ENCODE results near the gene SNTG2. TPM values are rescaled to one million over a fixed set of nuclear protein-coding genes. Genes with fewer than 3 reads are reported as not detected.

The SNTG2 gene
- polyA plus RNA-seq, 1 experiment, result 0.06 TPM

- TF ChIP-seq CTCF (IDR thresholded peaks at IDR 0.05; ENCODE audit: low read depth, low read length), result no peak
- ChIA-PET CTCF (no interaction called here), POLR2A (no interaction called here)
- no peaks in the 10 kb centered on the region for H3K27me3 ChIP-seq (ENCODE audit: control insufficient read depth, insufficient read depth, low read length)
- no peak for DNase-seq (ENCODE audit: low read depth, low spot score)
- peaks cover 29% of the 10 kb centered on the region for H3K9me3 ChIP-seq (ENCODE audit: control insufficient read depth, insufficient read depth, low read length)
- H3K4me3 ChIP-seq (ENCODE audit: low read depth, low read length), result no peak overlapping the region
- no peak overlapping the region for H3K27ac ChIP-seq (ENCODE audit: low read depth, low read length)
Observed at GRCh38 chr2:910698-911097, 40.0 kb upstream of the SNTG2 start.

- H3K27me3 ChIP-seq (ENCODE audit: control insufficient read depth, insufficient read depth, low read length), result no peaks in the 10 kb centered on the region
- ChIA-PET POLR2A (no interaction called here), CTCF (no interaction called here)
- DNase-seq (ENCODE audit: low read depth, low spot score), result no peak
- H3K4me3 ChIP-seq (ENCODE audit: low read depth, low read length), result no peak overlapping the region
- no peak for TF ChIP-seq CTCF (IDR thresholded peaks at IDR 0.05; ENCODE audit: low read depth, low read length)
- peaks cover 27% of the 10 kb centered on the region for H3K9me3 ChIP-seq (ENCODE audit: control insufficient read depth, insufficient read depth, low read length)
- no peak overlapping the region for H3K27ac ChIP-seq (ENCODE audit: low read depth, low read length)
Observed at GRCh38 chr2:915979-916378, 34.7 kb upstream of the SNTG2 start.

GRCh38 chr2:916935-917334, 33.7 kb upstream of the SNTG2 start:
- Histone ChIP-seq H3K9me3 (ENCODE audit: control insufficient read depth, insufficient read depth, low read length) (peaks cover 34% of the 10 kb centered on the region), H3K27ac (ENCODE audit: low read depth, low read length) (no peak overlapping the region), H3K4me3 (ENCODE audit: low read depth, low read length) (no peak overlapping the region), H3K27me3 (ENCODE audit: control insufficient read depth, insufficient read depth, low read length) (no peaks in the 10 kb centered on the region)
- ChIA-PET CTCF (no interaction called here), POLR2A (no interaction called here)
- DNase-seq (ENCODE audit: low read depth, low spot score), result no peak
- TF ChIP-seq CTCF (IDR thresholded peaks at IDR 0.05; ENCODE audit: low read depth, low read length), result no peak

- Histone ChIP-seq H3K27me3 (ENCODE audit: control insufficient read depth, insufficient read depth, low read length) (no peaks in the 10 kb centered on the region), H3K27ac (ENCODE audit: low read depth, low read length) (no peak overlapping the region), H3K4me3 (ENCODE audit: low read depth, low read length) (no peak overlapping the region), H3K9me3 (ENCODE audit: control insufficient read depth, insufficient read depth, low read length) (peaks cover 36% of the 10 kb centered on the region)
- no peak for DNase-seq (ENCODE audit: low read depth, low spot score)
- ChIA-PET CTCF (no interaction called here), POLR2A (no interaction called here)
- no peak for TF ChIP-seq CTCF (IDR thresholded peaks at IDR 0.05; ENCODE audit: low read depth, low read length)
Observed at GRCh38 chr2:919672-920071, 31.0 kb upstream of the SNTG2 start.

- TF ChIP-seq CTCF (IDR thresholded peaks at IDR 0.05; ENCODE audit: low read depth, low read length), result no peak
Observed at GRCh38 chr2:920573-920972, 30.1 kb upstream of the SNTG2 start.

More at GRCh38 chr2:920573-920972, 30.1 kb upstream of the SNTG2 start:
- Histone ChIP-seq H3K4me3 (ENCODE audit: low read depth, low read length) (no peak overlapping the region), H3K9me3 (ENCODE audit: control insufficient read depth, insufficient read depth, low read length) (peaks cover 34% of the 10 kb centered on the region), H3K27me3 (ENCODE audit: control insufficient read depth, insufficient read depth, low read length) (no peaks in the 10 kb centered on the region), H3K27ac (ENCODE audit: low read depth, low read length) (no peak overlapping the region)
- no peak for DNase-seq (ENCODE audit: low read depth, low spot score)
- ChIA-PET CTCF (no interaction called here), POLR2A (no interaction called here)
